Measurements from ENCODE around the gene OR5D16. TPM values are rescaled to one million over a fixed set of nuclear protein-coding genes. Genes with fewer than 3 reads are reported as not detected.
"Not testable (repeated sequence)": the region's sequence is repeated elsewhere in the genome, so short reads cannot be mapped to it uniquely, and the experiment has no call there.

OR5D16 gene
- total RNA-seq, 2 experiments from 2014 or later: not detected

DNA sequence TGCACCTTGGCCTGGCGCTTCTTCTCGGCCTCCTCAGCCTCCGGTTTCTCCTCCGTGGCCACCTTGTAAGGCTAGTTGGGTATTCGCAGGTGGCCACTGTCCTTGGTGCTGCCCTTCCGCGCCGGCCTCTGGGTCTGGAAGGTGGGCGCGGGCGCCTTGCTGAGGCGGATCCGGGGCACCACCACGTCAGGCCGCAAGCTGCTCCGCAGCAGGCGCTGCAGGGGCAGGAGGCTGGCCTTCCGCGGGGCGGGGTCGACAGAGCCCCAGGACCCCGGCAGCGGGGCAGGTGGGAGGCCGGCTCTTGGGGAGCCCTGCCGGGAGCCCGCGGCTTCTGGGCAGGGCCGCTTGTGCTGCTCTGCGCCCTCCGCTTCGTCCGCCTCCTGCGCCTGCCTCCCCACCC, 34.2 kb downstream of the OR5D16 start:
- DNase-seq; H3K9me3 Mint-ChIP-seq; H3K27me3 Mint-ChIP-seq (ENCODE audit: low read depth); H3K27ac Mint-ChIP-seq; H3K36me3 Mint-ChIP-seq (ENCODE audit: low read depth); intact Hi-C loops (cut with micrococcal nuclease); H3K4me3 Mint-ChIP-seq; H3K4me1 Mint-ChIP-seq (ENCODE audit: low read depth): not testable (repeated sequence)
- CTCF ChIA-PET: interaction anchor here (0.6 kb wide), 1 partner anchor 397 kb away, joined by 3 read pairs; no protein-coding TSS in a partner anchor

DNA sequence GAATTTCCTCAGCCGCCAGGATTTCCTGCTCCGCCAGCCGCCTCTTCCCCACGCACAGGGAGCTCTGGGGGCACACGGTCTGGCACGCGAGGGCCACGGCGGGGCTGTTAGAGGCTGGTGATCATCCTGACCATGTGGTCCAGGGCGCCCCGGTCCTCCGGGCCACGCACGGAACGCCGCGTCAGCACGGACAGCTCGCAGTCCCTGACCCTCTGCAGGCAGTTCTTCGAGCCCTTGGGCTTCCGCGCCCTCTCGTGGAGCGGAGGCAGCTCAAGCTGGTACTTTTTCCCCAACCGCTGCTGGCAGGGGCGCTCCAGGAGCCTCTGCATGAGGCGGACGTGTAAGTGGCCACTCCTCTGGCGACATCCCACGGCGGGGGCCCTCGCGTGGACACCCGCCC, 34.6 kb downstream of the OR5D16 start:
- H3K9me3 Mint-ChIP-seq; H3K4me1 Mint-ChIP-seq (ENCODE audit: low read depth); H3K4me3 Mint-ChIP-seq; H3K27ac Mint-ChIP-seq; DNase-seq; intact Hi-C loops (cut with micrococcal nuclease); H3K36me3 Mint-ChIP-seq (ENCODE audit: low read depth); H3K27me3 Mint-ChIP-seq (ENCODE audit: low read depth): not testable (repeated sequence)
- CTCF ChIA-PET: interaction anchor here (0.6 kb wide), 1 partner anchor 397 kb away, joined by 3 read pairs; no protein-coding TSS in a partner anchor

DNA sequence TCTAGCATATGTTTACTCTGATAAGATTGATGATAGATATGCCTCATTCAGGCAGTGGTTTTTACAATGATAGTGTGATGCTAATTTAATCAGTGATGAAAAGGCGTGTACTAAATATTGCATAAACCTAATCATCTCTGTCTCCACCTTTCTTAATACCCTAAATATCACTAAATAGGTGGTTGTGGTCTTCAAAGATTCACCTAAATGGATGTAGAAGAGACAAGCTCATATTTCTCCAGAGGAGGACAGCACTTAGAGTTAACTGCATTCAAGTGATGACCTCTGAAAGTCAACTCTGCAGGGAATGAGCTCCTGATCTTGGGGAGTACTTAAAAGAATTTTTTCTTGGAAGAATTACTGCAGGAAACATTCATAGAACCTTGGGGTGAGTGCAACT, 44.4 kb downstream of the OR5D16 start, which contains the start of gene TRIM51:
Gene TRIM51 (plus strand): TSS at position 301 of the 400 bp plus-strand sequence. CDS start 2,132 bp downstream, outside the sequence.
- DNase-seq; intact Hi-C loops (cut with micrococcal nuclease); H3K27ac Mint-ChIP-seq; H3K9me3 Mint-ChIP-seq; CTCF ChIA-PET; H3K4me3 Mint-ChIP-seq; H3K36me3 Mint-ChIP-seq (ENCODE audit: low read depth); H3K27me3 Mint-ChIP-seq (ENCODE audit: low read depth); H3K4me1 Mint-ChIP-seq (ENCODE audit: low read depth): not testable (repeated sequence)

DNA sequence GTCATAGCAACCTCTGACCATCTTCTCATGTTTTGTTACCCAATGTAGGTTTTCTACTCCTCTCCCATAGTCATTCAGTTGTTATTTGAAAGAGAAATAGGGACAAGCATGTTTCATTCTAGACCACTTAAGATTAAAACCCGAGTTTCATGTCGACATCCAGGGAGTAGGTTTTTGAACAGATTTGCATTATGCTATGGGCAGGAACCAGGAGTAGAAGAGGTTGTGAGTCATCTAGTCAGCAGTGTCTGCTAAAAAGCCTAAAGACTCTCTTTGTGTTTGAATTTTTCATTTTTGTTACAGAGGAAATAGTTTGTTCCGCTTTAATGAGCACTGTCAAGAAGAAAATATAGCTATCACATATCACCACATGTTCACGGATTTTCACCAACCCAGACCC, 46.4 kb downstream of the OR5D16 start:
- H3K4me3 Mint-ChIP-seq; H3K9me3 Mint-ChIP-seq; CTCF ChIA-PET; H3K27me3 Mint-ChIP-seq (ENCODE audit: low read depth); intact Hi-C loops (cut with micrococcal nuclease); H3K36me3 Mint-ChIP-seq (ENCODE audit: low read depth); H3K4me1 Mint-ChIP-seq (ENCODE audit: low read depth); H3K27ac Mint-ChIP-seq; DNase-seq: not testable (repeated sequence)

DNA sequence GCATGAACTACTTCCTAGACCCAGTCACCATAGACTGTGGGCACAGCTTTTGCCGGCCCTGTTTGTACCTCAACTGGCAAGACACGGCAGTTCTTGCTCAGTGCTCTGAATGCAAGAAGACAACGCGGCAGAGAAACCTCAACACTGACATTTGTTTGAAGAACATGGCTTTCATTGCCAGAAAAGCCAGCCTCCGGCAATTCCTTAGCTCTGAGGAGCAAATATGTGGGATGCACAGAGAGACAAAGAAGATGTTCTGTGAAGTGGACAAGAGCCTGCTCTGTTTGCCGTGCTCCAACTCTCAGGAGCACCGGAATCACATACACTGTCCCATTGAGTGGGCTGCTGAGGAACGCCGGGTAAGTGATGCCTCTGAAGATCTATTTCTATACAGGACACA, 46.9 kb downstream of the OR5D16 start:
- H3K27me3 Mint-ChIP-seq (ENCODE audit: low read depth); H3K4me1 Mint-ChIP-seq (ENCODE audit: low read depth); H3K27ac Mint-ChIP-seq; H3K4me3 Mint-ChIP-seq; DNase-seq; H3K36me3 Mint-ChIP-seq (ENCODE audit: low read depth); intact Hi-C loops (cut with micrococcal nuclease); H3K9me3 Mint-ChIP-seq; CTCF ChIA-PET: not testable (repeated sequence)

Other genes starting within 250 kb of the OR5D16 start
- gene OR4C11, start 231.1 kb upstream of the OR5D16 start, total RNA-seq: not detected
- not detected for gene OR4P4, start 203.6 kb upstream of the OR5D16 start, total RNA-seq
- gene OR4S2, start 190.4 kb upstream of the OR5D16 start, total RNA-seq: not detected
- not detected for gene OR4C6, start 176.6 kb upstream of the OR5D16 start, total RNA-seq
- gene OR5D13, start 65.3 kb upstream of the OR5D16 start, total RNA-seq: not detected
- not detected for gene OR5D14, start 43.2 kb upstream of the OR5D16 start, total RNA-seq
- not detected for gene OR5L1, start 27.4 kb upstream of the OR5D16 start, total RNA-seq
- not detected for gene OR5D18, start 19.1 kb upstream of the OR5D16 start, total RNA-seq
- not detected for gene OR5L2, start 11.5 kb upstream of the OR5D16 start, total RNA-seq
- gene TRIM51, start 44.5 kb downstream of the OR5D16 start, total RNA-seq: not detected
- not detected for gene OR5W2, start 75.8 kb downstream of the OR5D16 start, total RNA-seq
- not detected for gene OR5I1, start 97.6 kb downstream of the OR5D16 start, total RNA-seq
- gene OR10AG1, start 131.2 kb downstream of the OR5D16 start, total RNA-seq: not detected
- not detected for gene OR5F1, start 155.9 kb downstream of the OR5D16 start, total RNA-seq
- not detected for gene OR5AS1, start 188.9 kb downstream of the OR5D16 start, total RNA-seq